SK-N-SH treated with all-trans-retinoic acid at 6 μM for 48 hours (cell line): ENCODE results near the gene KLHDC8B.

ENCODE experiments used
- ATAC-seq: fragments of 200-7000 bp; cut with Tn5 transposase; 3 replicates; pipeline ENCODE4 v1.9.1; 2020; ENCODE audit warnings: mild to moderate bottlenecking, moderate library complexity
- ARNTL ChIP-seq: fragments of 450-650 bp; formaldehyde crosslinking; IDR thresholded peaks from 2 replicates; pipeline ENCODE4 v1.5.0; 2020; ENCODE audit warnings: low read depth, mild to moderate bottlenecking, moderate library complexity, borderline replicate concordance
- BACH2 ChIP-seq: fragments of 250-450 bp; sonication (Bioruptor Pico); IDR thresholded peaks from 2 replicates; pipeline ENCODE4 v1.9.0; 2021; ENCODE audit warnings: mild to moderate bottlenecking, borderline replicate concordance
- CREB5 ChIP-seq: fragments of 250-450 bp; sonication (Bioruptor Pico); IDR thresholded peaks from 2 replicates; pipeline ENCODE4 v1.5.1; 2020; ENCODE audit warnings: low read depth, mild to moderate bottlenecking, moderate library complexity
- CSDC2 ChIP-seq: fragments of 250-450 bp; sonication (Bioruptor Pico); IDR thresholded peaks from 2 replicates; pipeline ENCODE4 v1.5.0; 2020; ENCODE audit warnings: mild to moderate bottlenecking, moderate library complexity
- CSRNP3 ChIP-seq: fragments of 250-450 bp; sonication (Bioruptor Pico); IDR thresholded peaks from 2 replicates; pipeline ENCODE4 v1.5.1; 2021; ENCODE audit warnings: mild to moderate bottlenecking, moderate library complexity
- ESRRG ChIP-seq: fragments of 250-450 bp; sonication (Bioruptor Pico); IDR thresholded peaks from 2 replicates; pipeline ENCODE4 v1.6.1; 2021; ENCODE audit warnings: mild to moderate bottlenecking
- GLIS3 ChIP-seq: fragments of 250-450 bp; sonication (Bioruptor Pico); IDR thresholded peaks from 2 replicates; pipeline ENCODE4 v1.5.0; 2020; ENCODE audit warnings: mild to moderate bottlenecking, moderate library complexity
- OSR1 ChIP-seq: fragments of 250-450 bp; sonication (Bioruptor Pico); IDR thresholded peaks from 2 replicates; pipeline ENCODE4 v1.8.0; 2022; ENCODE audit warnings: moderate library complexity, mild to moderate bottlenecking, inconsistent platforms
- PATZ1 ChIP-seq: fragments of 250-450 bp; sonication (Bioruptor Pico); IDR thresholded peaks from 2 replicates; pipeline ENCODE4 v1.8.0; 2020; ENCODE audit warnings: mild to moderate bottlenecking, moderate library complexity, borderline replicate concordance
- POU6F1 ChIP-seq: fragments of 250-450 bp; sonication (Bioruptor Pico); IDR thresholded peaks from 2 replicates; pipeline ENCODE4 v1.8.0; 2021; ENCODE audit warnings: low read depth, mild to moderate bottlenecking, moderate library complexity, borderline replicate concordance
- PPARA ChIP-seq: fragments of 250-450 bp; sonication (Bioruptor Pico); IDR thresholded peaks from 2 replicates; pipeline ENCODE4 v1.5.0; 2020; ENCODE audit warnings: mild to moderate bottlenecking, borderline replicate concordance
- RARB ChIP-seq: fragments of 250-450 bp; sonication (Bioruptor Pico); IDR thresholded peaks from 2 replicates; pipeline ENCODE4 v1.8.0; 2021; ENCODE audit warnings: mild to moderate bottlenecking, moderate library complexity
- SNAI2 ChIP-seq: fragments of 250-450 bp; sonication (Bioruptor Pico); IDR thresholded peaks from 2 replicates; pipeline ENCODE4 v1.5.0; 2020; ENCODE audit warnings: mild to moderate bottlenecking, moderate library complexity
- TCF4 ChIP-seq: fragments of 250-450 bp; sonication (Bioruptor Pico); IDR thresholded peaks from 2 replicates; pipeline ENCODE4 v1.8.0; 2021; ENCODE audit warnings: mild to moderate bottlenecking, moderate library complexity, borderline replicate concordance
- TOX ChIP-seq: fragments of 250-450 bp; sonication (Bioruptor Pico); IDR thresholded peaks from 2 replicates; pipeline ENCODE4 v1.8.0; 2021; ENCODE audit warnings: mild to moderate bottlenecking, moderate library complexity, borderline replicate concordance
- TSHZ2 ChIP-seq: fragments of 250-450 bp; sonication (Bioruptor Pico); IDR thresholded peaks from 2 replicates; pipeline ENCODE4 v1.5.0; 2020; ENCODE audit warnings: mild to moderate bottlenecking, moderate library complexity
- ZFP30 ChIP-seq: fragments of 450-650 bp; formaldehyde crosslinking; IDR thresholded peaks from 2 replicates; pipeline ENCODE4 v1.5.0; 2022; ENCODE audit warnings: mild to moderate bottlenecking, moderate library complexity
- ZNF565 ChIP-seq: fragments of 450-650 bp; formaldehyde crosslinking; conservative IDR thresholded peaks from 2 replicates; pipeline ENCODE4 v1.5.0; 2020; ENCODE audit warnings: low read depth, mild to moderate bottlenecking, moderate library complexity
- ZNF70 ChIP-seq: fragments of 450-650 bp; formaldehyde crosslinking; IDR thresholded peaks from 2 replicates; pipeline ENCODE4 v1.5.0; 2020; ENCODE audit warnings: mild to moderate bottlenecking, moderate library complexity
- ZNF8 ChIP-seq: fragments of 450-650 bp; formaldehyde crosslinking; IDR thresholded peaks from 2 replicates; pipeline ENCODE4 v1.5.0; 2020; ENCODE audit warnings: mild to moderate bottlenecking, moderate library complexity

KLHDC8B gene

GRCh38 chr3:49131576-49131975, 39.8 kb upstream of the KLHDC8B start (continued):
- TF ChIP-seq TSHZ2 (CRISPR knock-in tag) (no peak), ZNF70 (no peak), PPARA (CRISPR knock-in tag) (no peak)

- TF ChIP-seq TCF4 (CRISPR knock-in tag) (no peak), ZFP30 (no peak), CREB5 (CRISPR knock-in tag) (no peak), PATZ1 (CRISPR knock-in tag) (no peak), ZNF565 (CRISPR knock-in tag) (no peak), BACH2 (CRISPR knock-in tag) (no peak), ARNTL (CRISPR knock-in tag) (no peak), SNAI2 (CRISPR knock-in tag) (no peak), ZNF70 (no peak), RARB (CRISPR knock-in tag) (no peak), GLIS3 (no peak), ZNF8 (CRISPR knock-in tag) (no peak), POU6F1 (no peak), ESRRG (no peak), CSRNP3 (CRISPR knock-in tag) (no peak), CSDC2 (no peak), TOX (CRISPR knock-in tag) (no peak), TSHZ2 (CRISPR knock-in tag) (no peak), OSR1 (CRISPR knock-in tag) (no peak)
- no peak for ATAC-seq
Measured at GRCh38 chr3:49132073-49132436, 39.3 kb upstream of the KLHDC8B start.
